NCI-H2029 treated with DMSO at 0.1 percent for 48 hours (cell line): Measurements from ENCODE around the gene SLC1A5.
"Not testable (repeated sequence)": the region's sequence is repeated elsewhere in the genome, so short reads cannot be mapped to it uniquely, and the experiment has no call there.

Source experiments
- DNase-seq: peaks from one replicate; lab custom pipeline; 2025; lab: John Stamatoyannopoulos, UW

Gene SLC1A5

DNA sequence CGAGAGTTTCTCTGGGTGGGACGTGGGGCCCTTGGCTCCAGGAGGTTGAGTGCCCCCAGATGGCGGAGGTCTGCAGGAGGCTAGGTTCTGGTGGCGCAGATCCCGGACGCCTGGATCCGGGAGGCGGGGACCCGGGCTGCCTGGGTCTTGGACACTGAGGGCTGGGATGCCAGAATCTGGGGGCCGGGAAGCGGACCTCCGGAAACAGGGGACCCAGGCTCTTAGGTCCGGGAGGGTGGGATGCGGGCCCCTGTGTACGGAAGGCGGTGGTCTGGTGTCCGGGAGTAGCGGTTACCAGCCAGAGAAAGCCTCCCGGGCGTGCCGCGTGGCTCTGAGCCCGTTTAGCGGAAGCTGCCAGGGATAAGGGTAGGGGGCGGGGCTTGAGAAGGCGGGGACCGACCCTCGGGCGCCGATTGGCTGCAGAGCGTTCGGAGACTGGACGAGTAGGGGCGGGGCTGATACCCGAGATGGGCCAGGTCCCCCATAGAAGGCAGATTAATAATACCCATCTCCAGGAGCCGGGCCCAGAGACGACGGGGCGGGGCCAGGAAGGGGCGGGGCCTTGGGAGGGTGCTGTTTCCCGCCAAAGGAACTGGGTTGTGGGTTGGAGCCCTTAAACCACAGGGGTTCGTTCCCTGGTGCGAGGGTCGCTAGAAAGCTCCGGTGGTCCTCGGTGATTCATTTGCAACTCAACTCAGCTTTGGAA, at the start of gene SLC1A5:
TSS of gene SLC1A5 (minus strand) at position 333 of the 706 bp plus-strand sequence. CDS start 629 bp downstream, outside the sequence.
- DNase-seq: peak; percentile 92

DNA sequence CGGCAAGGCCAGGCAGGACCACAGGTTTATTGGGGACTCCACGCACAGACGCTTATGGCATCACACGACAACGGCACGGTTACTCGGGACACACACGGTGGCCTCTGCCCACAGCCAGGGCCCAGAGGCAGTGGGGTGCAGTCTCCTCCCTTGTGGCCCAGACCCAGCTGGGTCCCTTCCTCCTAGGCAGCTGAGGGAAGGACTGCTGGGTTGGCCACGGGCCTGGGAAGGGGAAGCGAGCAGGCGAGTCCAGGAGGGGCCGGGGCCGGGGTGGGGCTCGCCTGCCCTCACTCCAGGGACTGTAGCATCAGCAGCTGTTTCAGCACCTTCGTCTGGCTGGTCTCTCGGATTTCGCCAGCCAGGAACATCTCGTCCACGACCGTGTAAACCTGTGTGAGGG, 49.8 kb upstream of the SLC1A5 start:
- no peak for DNase-seq

DNA sequence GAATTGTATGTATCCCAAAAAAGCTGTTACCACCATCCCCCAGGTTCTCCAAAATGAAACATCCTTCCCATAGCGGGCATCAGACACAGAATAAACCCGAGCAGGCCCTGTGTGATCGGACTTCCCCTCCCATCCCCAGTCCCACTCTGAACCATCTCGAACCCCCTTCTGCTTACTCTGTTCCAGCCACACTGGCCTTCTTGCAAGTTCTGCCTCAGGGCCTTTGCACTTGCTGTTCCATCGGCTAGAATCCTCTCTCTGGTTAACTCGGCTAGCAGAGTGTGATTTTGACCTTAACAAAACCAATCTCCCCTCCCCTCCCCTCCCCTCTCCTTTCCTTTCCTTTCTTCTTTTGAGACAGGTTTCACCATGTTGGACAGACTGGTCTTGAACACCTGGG, 46.6 kb upstream of the SLC1A5 start:
- DNase-seq: no peak

DNA sequence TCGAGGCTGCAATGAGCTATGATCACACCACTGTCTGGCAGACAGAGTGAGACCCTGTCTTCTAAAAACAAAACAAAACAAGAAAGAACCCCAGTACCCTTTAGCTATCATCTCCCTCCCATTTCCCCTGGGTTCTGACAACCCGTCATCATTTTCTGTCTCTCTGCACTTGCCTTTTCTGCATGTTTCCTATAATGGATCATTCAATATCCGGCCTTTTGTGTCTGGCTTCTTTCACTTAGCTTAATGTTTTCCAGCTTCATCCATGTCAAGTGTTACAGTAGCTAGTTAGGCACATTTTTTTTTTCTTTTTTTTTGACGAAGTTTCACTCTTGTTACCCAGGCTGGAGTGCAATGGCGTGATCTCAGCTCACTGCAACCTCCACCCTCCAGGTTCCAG, 45.7 kb upstream of the SLC1A5 start:
- DNase-seq: no peak

DNA sequence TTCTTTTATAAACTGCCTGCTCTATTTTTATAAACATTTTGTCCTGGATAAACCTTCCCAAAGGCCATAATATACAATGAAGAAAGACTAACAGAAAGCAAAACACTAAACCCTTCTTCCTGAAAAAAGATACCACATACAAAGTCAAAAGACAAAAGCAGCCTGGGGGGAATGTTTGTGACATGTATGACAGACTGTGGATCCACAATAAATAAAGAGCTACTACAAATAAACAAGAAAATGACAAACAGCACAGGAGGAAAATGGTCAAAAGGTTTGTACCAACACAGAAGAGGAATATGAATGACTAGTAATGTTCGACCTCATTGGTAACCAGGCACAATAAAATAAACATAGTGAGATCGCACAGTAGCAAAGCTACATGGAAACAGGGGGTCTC, 42.5 kb upstream of the SLC1A5 start:
- no peak for DNase-seq

DNA sequence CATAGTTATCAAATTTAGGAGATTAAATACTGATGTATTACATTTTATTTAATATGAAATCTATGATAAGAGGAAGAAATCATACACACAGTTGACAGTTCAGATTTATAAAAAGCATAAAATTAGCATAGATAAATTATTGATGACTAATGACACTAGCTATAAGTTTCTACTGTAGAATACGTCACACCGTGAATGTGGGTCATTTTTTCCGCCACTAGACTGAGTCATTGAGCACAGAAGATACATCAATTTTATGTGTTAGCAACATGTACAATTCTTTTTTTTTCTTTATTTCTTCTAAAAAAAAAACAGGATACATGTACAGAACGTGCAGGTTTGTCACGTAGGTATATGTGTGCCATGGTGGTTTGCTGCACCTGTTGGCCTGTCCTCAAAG, 40.1 kb upstream of the SLC1A5 start:
- no peak for DNase-seq

DNA sequence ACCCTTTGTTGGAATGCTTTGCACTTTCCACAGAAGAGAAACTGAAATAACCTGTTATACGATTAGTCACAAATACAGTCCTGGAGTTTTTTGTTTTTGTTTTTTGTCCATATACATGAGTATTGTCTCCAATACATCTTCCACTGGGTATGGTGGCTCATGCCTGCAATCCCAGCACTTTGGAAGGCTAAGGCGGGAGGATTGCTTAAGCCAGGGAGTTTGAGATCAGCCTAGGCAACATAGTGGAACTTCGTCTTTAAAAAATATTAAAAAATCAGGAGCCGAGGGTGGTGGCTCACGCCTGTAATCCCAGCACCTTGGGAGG, 37.3 kb upstream of the SLC1A5 start:
- DNase-seq: no peak

DNA sequence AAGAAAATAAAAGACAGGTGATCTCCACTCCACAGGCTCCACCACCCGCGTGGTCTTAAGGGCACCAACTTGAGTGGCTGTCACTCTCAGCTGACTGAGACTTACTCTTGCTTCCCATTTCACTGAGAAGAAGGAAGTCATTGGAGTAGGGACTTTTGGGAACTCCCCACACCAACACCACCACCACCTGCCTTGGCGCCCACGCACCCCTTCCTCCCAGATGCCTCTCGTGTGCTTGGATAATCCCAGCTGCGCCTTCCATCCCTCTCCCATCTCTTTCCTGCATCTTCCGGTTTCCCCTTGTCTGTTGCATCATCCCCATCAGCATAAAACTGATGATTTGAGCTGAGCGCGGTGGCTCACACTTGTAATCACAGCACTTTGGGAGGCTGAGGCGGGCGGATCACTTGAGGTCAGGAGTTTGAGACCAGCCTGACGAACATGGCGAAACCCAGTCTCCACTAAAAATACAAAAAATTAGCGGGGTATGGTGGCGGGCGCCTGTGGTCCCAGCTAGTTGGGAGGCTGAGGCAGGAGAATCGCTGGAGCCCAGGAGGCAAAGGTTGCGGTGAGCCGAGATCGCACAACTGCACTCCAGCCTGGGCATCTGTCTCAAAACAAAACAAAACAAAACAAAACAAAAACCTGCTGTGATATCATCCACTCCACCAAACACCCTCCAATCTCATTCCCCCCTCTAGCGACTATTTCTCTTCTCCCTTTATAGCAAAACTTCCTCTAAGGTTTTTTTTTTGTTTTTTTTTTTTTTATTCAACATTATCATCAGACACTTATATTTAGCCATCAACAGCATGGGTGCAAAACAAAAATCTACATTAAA, 36.7 kb upstream of the SLC1A5 start:
- DNase-seq: no peak

DNA sequence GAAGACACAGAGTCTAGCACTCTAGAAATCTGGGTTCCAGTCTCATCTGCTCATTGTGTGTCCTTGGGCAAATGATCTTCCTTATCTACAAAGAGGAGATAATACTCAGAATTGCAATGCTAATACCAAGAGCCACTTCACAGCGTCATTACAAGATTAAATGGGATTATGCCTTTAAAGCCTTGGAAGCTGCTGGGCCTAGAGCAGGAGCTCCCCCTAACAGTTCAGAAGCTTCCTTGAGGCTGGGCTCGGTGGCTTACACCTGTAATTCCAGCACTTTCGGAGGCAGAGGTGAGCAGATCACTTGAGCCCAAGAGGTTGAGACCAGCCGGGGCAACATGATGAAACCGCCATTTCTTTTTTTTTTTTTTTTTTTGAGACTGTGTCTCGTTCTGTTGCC, 34.7 kb upstream of the SLC1A5 start:
- DNase-seq: no peak

DNA sequence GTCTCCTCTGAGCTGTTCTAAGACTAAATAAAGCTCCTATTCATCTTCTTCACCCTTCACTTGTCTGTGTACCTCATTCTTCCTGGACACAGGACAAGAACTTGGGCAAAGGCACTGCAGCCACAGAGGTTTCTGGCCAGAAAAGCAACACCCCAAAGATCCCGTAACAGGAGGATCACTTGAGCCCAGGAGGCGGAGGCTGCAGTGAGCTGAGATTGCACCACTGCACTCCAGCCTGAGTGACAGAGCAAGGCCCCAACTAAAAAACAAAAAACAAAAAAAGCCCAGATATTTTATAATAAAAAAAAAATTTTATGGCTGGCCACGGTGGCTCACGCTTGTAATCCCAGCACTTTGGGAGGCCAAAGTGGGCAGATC, 34.0 kb upstream of the SLC1A5 start:
- DNase-seq: not testable (repeated sequence)

DNA sequence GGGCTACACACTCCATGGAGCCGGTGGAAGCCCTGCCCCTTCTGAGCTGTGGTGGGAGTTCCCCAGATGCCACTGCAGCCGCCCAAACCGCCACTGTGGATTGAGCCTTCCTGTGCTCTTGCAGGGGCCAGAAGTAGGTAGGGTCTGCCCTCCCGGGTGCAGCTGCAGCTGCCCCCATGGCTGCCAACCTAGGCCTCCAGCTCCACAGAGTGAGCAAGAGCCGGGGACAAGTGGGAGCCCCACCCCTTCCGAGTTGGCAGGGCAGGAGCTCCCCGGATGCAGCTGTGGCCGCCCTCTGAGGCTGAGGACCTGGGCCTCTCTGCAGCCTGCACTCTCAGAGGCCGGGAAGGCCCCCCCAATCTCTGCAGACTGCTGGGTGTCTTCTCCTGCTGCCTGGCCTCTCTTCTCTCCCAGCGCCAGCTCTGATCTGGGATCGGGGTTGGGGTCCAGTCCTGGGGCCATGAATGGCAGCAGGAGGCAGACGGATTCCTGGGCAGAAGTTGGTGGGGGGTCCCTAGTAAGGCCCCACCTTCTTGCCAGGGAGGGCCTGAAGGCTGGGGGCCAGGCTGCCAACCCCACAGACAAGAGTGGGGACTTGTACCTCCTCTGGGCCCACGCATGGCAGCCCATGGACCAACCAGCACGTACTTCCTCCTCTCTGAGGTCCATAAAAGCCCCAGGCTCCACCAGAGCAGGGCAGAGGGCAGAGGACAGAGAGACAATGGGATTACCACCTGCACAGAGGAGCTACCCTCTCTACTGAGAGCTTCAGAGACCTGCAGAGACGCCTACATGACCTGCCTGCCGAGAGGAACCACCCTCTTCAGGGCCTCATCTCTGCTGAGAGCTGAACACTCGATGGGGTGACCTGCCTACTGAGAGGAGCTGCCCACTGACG, 33.4 kb upstream of the SLC1A5 start:
- no peak for DNase-seq

DNA sequence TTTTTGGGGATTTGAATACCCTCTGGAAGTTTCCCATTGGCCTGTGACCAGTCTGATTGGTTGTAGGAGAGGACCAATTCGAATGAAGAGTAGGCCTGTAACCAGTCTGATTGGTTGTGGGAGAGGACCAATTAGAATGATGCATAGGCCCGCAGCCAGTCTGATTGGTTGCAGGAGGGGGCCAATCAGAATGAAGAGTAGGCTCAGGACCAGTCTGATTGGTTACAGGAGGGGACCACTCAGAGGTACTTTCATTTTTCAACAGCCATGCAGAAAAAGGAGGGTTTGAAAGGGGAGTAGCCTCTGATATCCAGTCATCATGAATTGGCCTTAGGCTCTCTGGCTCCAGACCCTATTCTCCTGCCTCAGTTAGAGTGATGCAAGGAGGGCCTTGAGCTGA, 30.4 kb upstream of the SLC1A5 start:
- DNase-seq: no peak

DNA sequence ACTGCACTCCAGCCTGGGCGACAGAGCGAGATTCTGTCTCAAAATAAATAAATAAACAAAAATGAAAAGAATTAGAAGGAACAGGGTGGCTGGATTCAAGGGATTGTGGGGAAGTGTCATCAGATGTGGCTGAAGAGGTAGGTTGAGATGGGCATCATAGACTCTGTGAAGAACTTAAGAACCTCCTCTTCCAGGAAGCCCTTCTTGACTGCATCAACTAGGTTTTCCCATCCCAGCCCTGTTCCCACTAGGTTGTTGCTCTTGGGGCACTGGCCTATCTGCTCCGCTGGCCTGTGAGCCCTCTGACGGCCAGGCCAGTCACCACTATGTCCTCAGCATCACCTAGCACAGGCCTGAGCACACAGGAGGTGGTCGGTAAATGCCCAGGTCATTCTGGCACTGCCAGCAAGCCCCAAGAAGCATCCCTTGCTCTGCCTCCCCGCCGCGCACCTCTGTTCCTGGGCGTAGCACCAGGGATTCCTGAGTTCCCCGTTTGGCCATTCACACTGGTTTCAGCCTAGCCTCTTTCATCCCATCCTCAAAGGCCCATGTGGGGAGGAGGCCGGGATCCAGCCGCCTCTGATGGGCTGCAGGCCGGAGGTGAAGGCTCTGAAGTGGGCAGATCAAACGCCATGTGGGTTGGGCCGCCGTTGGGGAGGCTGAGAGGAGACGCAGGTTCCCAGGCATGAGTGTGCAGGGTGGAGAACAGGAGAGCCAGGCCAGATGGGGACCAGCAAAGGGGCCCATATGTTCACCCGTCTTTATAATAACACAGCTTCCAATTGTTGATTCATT, 27.6 kb upstream of the SLC1A5 start:
- DNase-seq: no peak

DNA sequence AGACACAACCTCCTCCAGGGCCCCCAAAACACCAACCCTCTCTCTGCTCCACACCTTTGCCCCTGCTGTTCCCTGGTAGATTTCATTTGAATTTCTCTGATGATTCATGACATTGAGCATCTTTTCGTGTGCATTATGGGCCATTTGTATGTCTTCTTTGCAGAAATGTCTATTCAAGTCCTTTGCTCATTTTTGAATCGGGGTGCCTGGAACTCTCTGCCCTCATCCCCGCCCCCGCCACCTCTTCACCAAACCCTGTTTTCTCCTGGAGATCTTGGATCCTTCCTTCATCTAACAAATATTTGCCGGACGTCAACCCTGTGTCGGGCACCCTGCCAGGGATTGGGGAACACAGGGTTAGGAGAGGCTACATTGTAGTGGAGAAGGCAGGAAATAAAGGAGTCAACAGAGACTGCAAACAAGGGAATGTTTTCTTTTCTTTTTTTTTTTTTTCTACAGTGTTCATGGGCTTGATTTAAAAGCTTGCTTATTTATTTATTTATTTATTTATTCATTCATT, 25.5 kb upstream of the SLC1A5 start:
- peak; percentile 78 for DNase-seq

DNA sequence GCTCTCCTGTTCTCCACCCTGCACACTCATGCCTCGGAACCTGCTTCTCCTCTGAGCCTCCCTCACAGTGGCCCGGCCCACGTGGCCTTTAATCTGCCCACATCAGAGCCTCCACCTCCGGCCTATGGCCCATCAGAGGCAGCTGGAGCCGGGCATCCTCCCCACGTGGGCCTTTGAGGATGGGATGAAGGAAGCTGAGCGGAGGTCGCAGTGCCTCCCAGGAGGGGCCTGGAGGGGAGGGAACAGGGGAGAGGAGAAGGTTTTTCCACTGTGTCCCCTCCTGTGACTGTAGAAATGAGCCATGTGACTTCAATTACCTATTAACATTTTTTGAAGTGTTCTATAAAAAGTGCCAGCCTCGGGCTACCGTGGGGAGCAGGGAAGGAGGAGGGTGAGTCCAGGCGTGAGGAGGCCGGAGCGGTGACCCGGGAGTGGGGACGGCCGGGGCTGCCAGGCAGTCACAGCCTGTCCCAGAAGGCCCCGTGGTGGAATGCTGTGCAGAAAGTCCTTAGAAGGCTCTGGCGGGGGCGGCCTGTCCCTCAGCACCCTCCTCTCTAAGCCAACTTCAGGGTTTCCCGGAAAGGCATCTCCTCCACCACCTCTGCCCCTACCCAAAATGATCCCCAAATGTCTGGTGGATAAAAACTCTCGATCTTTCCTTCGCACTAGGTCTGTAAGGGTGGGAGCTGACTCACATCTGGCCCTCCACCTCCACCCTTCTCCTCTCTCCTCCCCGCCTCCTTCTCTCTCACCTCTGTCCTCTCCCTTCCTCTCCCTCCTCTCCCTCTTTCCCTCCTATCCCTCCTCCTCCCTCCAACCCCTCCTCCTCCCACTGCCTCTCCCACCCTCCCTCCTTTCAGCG, 24.8 kb upstream of the SLC1A5 start:
- no peak for DNase-seq

DNA sequence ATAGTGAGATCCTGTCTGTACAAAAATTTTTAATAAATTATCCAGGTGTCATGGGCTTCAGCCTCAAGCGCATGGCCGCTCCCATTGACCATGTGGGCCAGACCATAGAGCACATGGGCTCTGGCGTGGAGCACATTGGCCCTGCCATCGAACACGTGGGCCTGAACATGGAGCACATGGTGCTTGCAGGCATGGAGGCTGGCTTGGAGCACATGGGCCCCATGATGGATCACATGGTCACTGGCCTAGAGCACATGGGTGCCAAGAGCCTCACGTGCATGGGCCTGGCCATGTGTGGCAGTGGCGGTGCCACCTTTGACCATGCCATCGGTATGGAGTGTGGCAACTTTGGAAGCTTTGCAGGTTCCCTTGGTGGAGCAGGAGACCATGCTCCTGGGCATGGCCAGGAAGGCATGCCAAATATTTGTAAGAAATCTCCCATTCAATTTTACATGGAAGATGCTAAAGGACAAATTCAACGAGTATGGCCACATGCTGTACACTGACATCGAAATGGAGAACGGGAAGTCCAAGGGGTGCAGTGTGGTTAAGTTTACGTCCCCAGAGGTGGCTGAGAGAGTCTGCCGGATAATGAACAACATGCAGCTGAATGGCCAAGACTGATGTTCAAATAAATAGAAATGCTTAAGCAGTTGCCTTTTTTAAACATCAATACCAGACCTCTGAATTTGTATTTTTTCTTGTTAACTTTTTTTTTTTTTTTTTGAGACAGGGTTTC, 21.3 kb upstream of the SLC1A5 start:
- DNase-seq: no peak

DNA sequence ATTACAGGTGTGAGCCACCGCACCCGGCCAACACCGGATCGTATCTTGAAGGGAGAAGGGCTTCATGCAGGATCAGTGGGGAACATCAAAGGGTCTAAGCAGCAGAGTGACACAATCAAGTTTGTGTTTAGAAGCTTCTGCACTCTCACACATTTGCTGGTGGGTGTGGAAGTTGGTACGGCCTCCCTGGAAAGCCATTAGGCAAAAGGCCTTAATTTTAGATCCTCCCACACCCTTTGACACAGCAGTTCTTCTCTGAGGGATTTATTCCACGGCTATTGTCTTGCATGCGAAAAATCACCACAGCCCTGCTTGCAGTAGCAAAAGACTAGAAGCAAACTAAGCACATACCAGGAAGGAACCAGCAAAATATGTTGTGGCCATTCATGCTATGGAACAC, 18.3 kb upstream of the SLC1A5 start:
- DNase-seq: no peak

DNA sequence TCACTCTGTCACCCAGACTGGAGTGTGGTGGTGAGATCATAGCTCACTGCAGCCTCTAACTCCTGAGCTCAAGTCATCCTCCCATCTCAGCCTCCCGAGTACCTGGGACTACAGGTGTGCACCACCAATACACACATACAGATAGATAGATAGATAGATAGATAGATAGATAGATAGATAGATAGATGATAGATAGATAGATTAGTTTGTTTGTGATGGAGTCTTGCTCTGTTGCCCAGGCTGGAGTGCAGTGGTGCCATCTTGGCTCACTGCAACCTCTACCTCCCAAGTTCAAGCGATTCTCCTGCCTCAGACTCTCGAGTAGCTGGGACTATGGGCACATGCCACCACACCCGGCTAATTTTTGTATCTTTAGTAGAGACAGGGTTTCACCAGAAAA, 16.0 kb upstream of the SLC1A5 start:
- not testable (repeated sequence) for DNase-seq

DNA sequence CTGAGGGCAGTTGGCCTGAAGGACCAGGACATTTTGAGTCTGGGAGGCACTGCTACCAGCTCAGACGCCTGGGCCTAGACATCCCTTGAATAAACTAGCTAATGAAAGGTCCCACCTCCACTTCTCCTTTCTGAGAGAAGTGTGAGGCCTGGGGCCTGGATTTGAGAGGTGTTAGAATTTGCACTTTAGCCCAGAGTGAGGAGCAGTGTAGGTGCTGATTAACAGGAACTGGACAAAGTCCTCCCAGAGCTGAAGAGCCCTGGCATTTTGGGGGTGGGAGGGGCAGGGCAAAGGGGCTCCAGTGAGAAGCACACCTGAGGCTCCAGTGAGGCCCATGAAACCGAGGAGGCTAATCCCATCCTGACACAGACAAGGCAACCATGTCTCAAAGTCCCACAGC, 15.2 kb upstream of the SLC1A5 start:
- DNase-seq: no peak

DNA sequence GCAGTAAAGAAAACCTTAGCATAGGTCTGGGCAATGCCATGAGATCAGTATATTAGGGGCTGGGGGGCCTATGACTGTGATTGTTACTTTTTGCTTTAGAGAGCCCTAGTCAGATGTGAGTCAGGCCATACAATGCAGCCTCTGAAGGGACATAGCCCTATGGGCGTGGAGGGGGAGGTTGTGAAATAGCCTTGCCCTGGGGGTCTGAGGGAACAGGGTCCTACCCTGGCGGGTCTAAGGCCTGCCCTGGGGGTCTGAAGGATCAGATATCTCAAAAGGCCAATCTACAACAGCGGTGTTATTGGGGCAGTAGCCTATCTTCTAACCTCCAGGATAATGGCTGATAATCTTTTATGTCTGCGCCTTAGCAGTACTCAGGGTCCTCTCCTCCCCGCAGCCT, 13.8 kb upstream of the SLC1A5 start:
- no peak for DNase-seq
